H9 (cell line): ENCODE data around the gene ALOX12. TPM values are rescaled to one million over a fixed set of nuclear protein-coding genes. Genes with fewer than 3 reads are reported as not detected.
A peak's percentile ranks its signal among the peaks of the same experiment; 100 is the strongest.

Experiments used
- DNase-seq: peaks from one replicate; pipeline ENCODE4 v3.0.0-alpha.2; 2017
- H2AFZ ChIP-seq: one replicate; pipeline ENCODE4 v1.6.1; 2013; ENCODE audit warnings: mild to moderate bottlenecking, low read length, control low read depth, moderate library complexity
- H2AK5ac ChIP-seq: 2 replicates; pipeline ENCODE4 v1.6.1; 2013; ENCODE audit warnings: low read length, control low read depth, mixed read lengths; ENCODE audit not compliant: insufficient read length
- H2BK120ac ChIP-seq: one replicate; pipeline ENCODE4 v1.6.1; 2013; ENCODE audit warnings: low read depth, mild to moderate bottlenecking, low read length, control low read depth, inconsistent platforms; ENCODE audit not compliant: poor library complexity, severe bottlenecking
- H2BK12ac ChIP-seq: 2 replicates; pipeline ENCODE4 v1.6.1; 2013; ENCODE audit warnings: low read length, control low read depth, mixed read lengths, low read depth; ENCODE audit not compliant: insufficient read length
- H2BK15ac ChIP-seq: 2 replicates; pipeline ENCODE4 v1.6.1; 2013; ENCODE audit warnings: low read depth, low read length, control low read depth
- H2BK20ac ChIP-seq: one replicate; pipeline ENCODE4 v1.6.1; 2013; ENCODE audit warnings: low read depth, mild to moderate bottlenecking, low read length, control low read depth, inconsistent platforms; ENCODE audit not compliant: poor library complexity, severe bottlenecking
- H2BK5ac ChIP-seq: 2 replicates; pipeline ENCODE4 v1.6.1; 2013; ENCODE audit warnings: low read length, control low read depth, mixed read lengths; ENCODE audit not compliant: insufficient read length
- H3K14ac ChIP-seq: 2 replicates; pipeline ENCODE4 v1.6.1; 2013; ENCODE audit warnings: low read length, control low read depth; ENCODE audit not compliant: insufficient read depth
- H3K18ac ChIP-seq: 2 replicates; pipeline ENCODE4 v1.6.1; 2013; ENCODE audit warnings: low read depth, mild to moderate bottlenecking, mixed read lengths, low read length, control low read depth; ENCODE audit not compliant: insufficient read length
- H3K23ac ChIP-seq: 2 replicates; pipeline ENCODE4 v1.6.1; 2013; ENCODE audit warnings: low read length, control low read depth, mixed read lengths, low read depth; ENCODE audit not compliant: insufficient read length
- H3K23me2 ChIP-seq: 2 replicates; pipeline ENCODE4 v1.6.1; 2013; ENCODE audit warnings: low read depth, mild to moderate bottlenecking, mixed read lengths, low read length, control low read depth; ENCODE audit not compliant: insufficient read length, poor library complexity, severe bottlenecking
- H3K27ac ChIP-seq: 2 replicates; pipeline ENCODE4 v1.5.1; 2013; ENCODE audit warnings: low read length, control low read depth, mixed read lengths, low read depth; ENCODE audit not compliant: insufficient read length
- H3K27me3 ChIP-seq: 2 replicates; pipeline ENCODE4 v1.6.1; 2013; ENCODE audit warnings: low read length, control low read depth, inconsistent platforms; ENCODE audit not compliant: insufficient read depth
- H3K4ac ChIP-seq: 2 replicates; pipeline ENCODE4 v1.6.1; 2013; ENCODE audit warnings: low read depth, mild to moderate bottlenecking, control low read depth, inconsistent platforms, low read length, moderate library complexity
- H3K4me1 ChIP-seq: 2 replicates; pipeline ENCODE4 v1.6.1; 2013; ENCODE audit warnings: low read length, control low read depth, inconsistent platforms; ENCODE audit not compliant: insufficient read depth
- H3K4me2 ChIP-seq: 2 replicates; pipeline ENCODE4 v1.6.1; 2013; ENCODE audit warnings: low read length, control low read depth, mixed read lengths; ENCODE audit not compliant: insufficient read length, insufficient read depth
- H3K56ac ChIP-seq: 2 replicates; pipeline ENCODE4 v1.6.1; 2013; ENCODE audit warnings: low read depth, mild to moderate bottlenecking, mixed read lengths, low read length, control low read depth; ENCODE audit not compliant: insufficient read length
- H3K79me1 ChIP-seq: 2 replicates; pipeline ENCODE4 v1.6.1; 2013; ENCODE audit warnings: low read depth, mild to moderate bottlenecking, moderate library complexity, low read length, control low read depth, inconsistent platforms; ENCODE audit not compliant: insufficient read depth, poor library complexity, severe bottlenecking
- H3K79me2 ChIP-seq: 2 replicates; pipeline ENCODE4 v1.6.1; 2013; ENCODE audit warnings: low read length, control low read depth, inconsistent platforms; ENCODE audit not compliant: insufficient read depth
- H3K9ac ChIP-seq: 2 replicates; pipeline ENCODE4 v1.6.1; 2013; ENCODE audit warnings: low read length, control low read depth, mixed read lengths; ENCODE audit not compliant: insufficient read length; ENCODE audit errors: extremely low read depth
- H3K9me3 ChIP-seq: one replicate; pipeline ENCODE4 v1.6.1; 2013; ENCODE audit warnings: low read depth, low read length, inconsistent platforms; ENCODE audit not compliant: control insufficient read depth
- H3T11ph ChIP-seq: one replicate; pipeline ENCODE4 v1.6.1; 2013; ENCODE audit warnings: mild to moderate bottlenecking, low read length, control low read depth, inconsistent platforms
- H4K20me1 ChIP-seq: one replicate; pipeline ENCODE4 v1.6.1; 2013; ENCODE audit not compliant: control insufficient read depth, insufficient read length, insufficient read depth
- H4K5ac ChIP-seq: 2 replicates; pipeline ENCODE4 v1.6.1; 2013; ENCODE audit warnings: low read depth, mild to moderate bottlenecking, mixed read lengths, low read length, control low read depth; ENCODE audit not compliant: insufficient read length
- H4K8ac ChIP-seq: replicated peaks from 2 replicates; pipeline ENCODE4 v1.6.1; 2013; ENCODE audit warnings: low read length, control low read depth, mixed read lengths, low read depth; ENCODE audit not compliant: insufficient read length
- H4K91ac ChIP-seq: 2 replicates; pipeline ENCODE4 v1.6.1; 2013; ENCODE audit warnings: low read depth, mild to moderate bottlenecking, moderate library complexity, mixed read lengths, low read length, control low read depth; ENCODE audit not compliant: insufficient read length
- H3K27ac Mint-ChIP-seq, 3 experiments: 2 replicates in 2 of 3; 3 replicates in 1 of 3; pipeline ENCODE4 v1.8.0; 2020 to 2021; ENCODE audit warnings: mixed read lengths in 3 of 3, mild to moderate bottlenecking in 1 of 3, moderate library complexity in 1 of 3
- H3K27me3 Mint-ChIP-seq: 2 replicates; pipeline ENCODE4 v1.8.0; 2021; ENCODE audit warnings: low read depth, mild to moderate bottlenecking, moderate library complexity, mixed read lengths
- H3K36me3 Mint-ChIP-seq, 3 experiments: 2 replicates in 2 of 3; 3 replicates in 1 of 3; pipeline ENCODE4 v1.8.0; 2020 to 2021; ENCODE audit warnings: low read depth in 3 of 3, mixed read lengths in 3 of 3; ENCODE audit not compliant: insufficient read depth in 1 of 3
- H3K4me1 Mint-ChIP-seq, 2 experiments: 2 replicates each; pipeline ENCODE4 v1.8.0; 2020; ENCODE audit warnings: mixed read lengths in 2 of 2
- H3K4me3 Mint-ChIP-seq, 2 experiments: 2 replicates in 1 of 2; 3 replicates in 1 of 2; pipeline ENCODE4 v1.8.0; 2020 to 2021; ENCODE audit warnings: mild to moderate bottlenecking in 2 of 2, mixed read lengths in 2 of 2, moderate library complexity in 1 of 2
- H3K9me3 Mint-ChIP-seq, 2 experiments: 2 replicates in 1 of 2; 3 replicates in 1 of 2; pipeline ENCODE4 v1.8.0; 2020; ENCODE audit warnings: mild to moderate bottlenecking in 2 of 2, mixed read lengths in 2 of 2, moderate library complexity in 1 of 2
- WGBS: extraction: QIAGEN DNeasy Blood & Tissue Kit; methylation state at CpG from one replicate; pipeline ENCODE4 v1.1.7; 2013; ENCODE audit warnings: missing lambda C conversion rate, low lambda C conversion rate, mixed read lengths; ENCODE audit not compliant: insufficient read length; ENCODE audit errors: extremely low coverage; 5-methylcytosine and 5-hydroxymethylcytosine counted together
- total RNA-seq: library from RNA; stranded (reverse); gene quantifications from 2 replicates; pipeline ENCODE4 v1.2.1, GENCODE V29; 2021
- TF ChIP-seq, protein P1 (sequence below): fragments of 200-600 bp; sonication (generic); conservative IDR thresholded peaks from 3 replicates; pipeline ENCODE4 v1.8.0; 2021; ENCODE audit warnings: antibody characterized with exemption, mild to moderate bottlenecking

ALOX12 gene
- total RNA-seq, 1 experiment from 2014 or later, result 0.81 TPM

DNA sequence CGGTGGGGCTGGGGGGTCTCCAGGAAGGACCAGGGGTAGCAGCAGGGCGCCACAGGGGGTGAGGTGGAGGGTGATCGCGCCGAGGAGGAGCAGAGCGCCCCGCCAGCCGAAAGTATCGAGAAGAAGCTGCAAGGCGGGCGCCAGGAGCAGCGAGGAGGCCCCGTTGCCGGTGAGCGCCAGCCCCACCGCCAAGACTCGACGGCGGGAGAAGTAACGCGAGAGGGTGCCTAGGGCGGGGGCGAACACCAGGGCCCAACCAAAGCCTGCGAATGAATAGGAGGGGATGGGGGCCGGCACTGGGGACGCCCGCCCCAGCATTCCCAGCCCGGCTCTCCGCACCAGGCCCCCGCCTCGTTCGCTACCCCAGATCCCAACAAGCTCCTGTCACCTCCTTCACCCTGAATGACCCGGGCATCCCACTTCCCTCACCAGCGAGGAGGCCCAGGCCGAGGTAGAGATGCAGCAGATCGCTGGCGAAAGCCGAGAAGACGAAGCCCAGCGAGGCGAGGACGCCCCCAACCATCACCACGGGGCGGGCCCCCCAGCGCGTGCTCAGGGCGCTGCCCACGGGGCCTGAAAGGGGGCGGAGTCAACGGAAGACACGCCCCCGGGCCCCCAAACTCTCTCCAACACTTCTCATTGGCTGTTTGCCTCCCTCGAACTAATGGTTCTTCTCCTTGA is 46.8 kb downstream of the ALOX12 start:
- Histone ChIP-seq H2BK120ac (no peak overlapping the region), H3T11ph (no peak overlapping the region), H3K9me3 (no peaks in the 10 kb centered on the region), H3K23me2 (peaks cover 33% of the 10 kb centered on the region), H2BK5ac (no peak overlapping the region), H3K27me3 (peaks cover 6% of the 10 kb centered on the region), H2AFZ (no peak overlapping the region), H3K14ac (no peak overlapping the region; the same call in 1 of the 2 replicates), H2AK5ac (no peak overlapping the region), H3K56ac (no peak overlapping the region), H3K79me1 (no peaks in the 10 kb centered on the region), H3K18ac (no peak overlapping the region), H3K23ac (no peak overlapping the region), H4K91ac (no peak overlapping the region), H4K5ac (no peak overlapping the region), H3K4me1 (no peaks in the 10 kb centered on the region), H3K9ac (no peak overlapping the region), H2BK20ac (no peak overlapping the region), H3K27ac (no peak overlapping the region), H3K4me2 (peak overlapping the region; percentile 77), H4K20me1 (no peaks in the 10 kb centered on the region), H2BK15ac (no peak overlapping the region), H2BK12ac (no peak overlapping the region), H3K79me2 (no peaks in the 10 kb centered on the region), H3K4ac (no peak overlapping the region), H4K8ac (no peak overlapping the region)
- no CpG with 5 or more reads among the region's 53 CpGs for WGBS
- peaks cover 29 to 44% of the 10 kb centered on the region in 2 experiments for H3K4me1 Mint-ChIP-seq
- no peaks in the 10 kb centered on the region; a peak in 1 of 7 replicates for H3K36me3 Mint-ChIP-seq
- TF ChIP-seq, protein P1, sequence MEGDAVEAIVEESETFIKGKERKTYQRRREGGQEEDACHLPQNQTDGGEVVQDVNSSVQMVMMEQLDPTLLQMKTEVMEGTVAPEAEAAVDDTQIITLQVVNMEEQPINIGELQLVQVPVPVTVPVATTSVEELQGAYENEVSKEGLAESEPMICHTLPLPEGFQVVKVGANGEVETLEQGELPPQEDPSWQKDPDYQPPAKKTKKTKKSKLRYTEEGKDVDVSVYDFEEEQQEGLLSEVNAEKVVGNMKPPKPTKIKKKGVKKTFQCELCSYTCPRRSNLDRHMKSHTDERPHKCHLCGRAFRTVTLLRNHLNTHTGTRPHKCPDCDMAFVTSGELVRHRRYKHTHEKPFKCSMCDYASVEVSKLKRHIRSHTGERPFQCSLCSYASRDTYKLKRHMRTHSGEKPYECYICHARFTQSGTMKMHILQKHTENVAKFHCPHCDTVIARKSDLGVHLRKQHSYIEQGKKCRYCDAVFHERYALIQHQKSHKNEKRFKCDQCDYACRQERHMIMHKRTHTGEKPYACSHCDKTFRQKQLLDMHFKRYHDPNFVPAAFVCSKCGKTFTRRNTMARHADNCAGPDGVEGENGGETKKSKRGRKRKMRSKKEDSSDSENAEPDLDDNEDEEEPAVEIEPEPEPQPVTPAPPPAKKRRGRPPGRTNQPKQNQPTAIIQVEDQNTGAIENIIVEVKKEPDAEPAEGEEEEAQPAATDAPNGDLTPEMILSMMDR, result no peak
- H3K27me3 Mint-ChIP-seq, result peaks cover 88% of the 10 kb centered on the region
- H3K27ac Mint-ChIP-seq, result no peak overlapping the region
- no peaks in the 10 kb centered on the region for H3K9me3 Mint-ChIP-seq
- H3K4me3 Mint-ChIP-seq, result peak overlapping the region; percentile 56 to 81
- DNase-seq, result peak; percentile 71
